CD4-positive, alpha-beta T cell (primary cell): ENCODE results near the gene C1orf94. TPM values are rescaled to one million over a fixed set of nuclear protein-coding genes. Genes with fewer than 3 reads are reported as not detected.

ENCODE experiments used
- ATAC-seq: fragments of 200-7000 bp; cut with Tn5 transposase; one replicate; pipeline ENCODE4 v1.10.0; 2022; ENCODE audit warnings: mild to moderate bottlenecking; ENCODE audit not compliant: poor library complexity
- CTCF ChIA-PET: fragments of 350-600 bp; sonication (Branson Sonifier 250); formaldehyde crosslinking; loops from one replicate; lab custom pipeline; 2021; ENCODE audit warnings: antibody characterized with exemption, inconsistent platforms; lab: Charles Lee
- POLR2A ChIA-PET: fragments of 350-600 bp; sonication (Branson Sonifier 250); formaldehyde crosslinking; loops from one replicate; lab custom pipeline; 2021; ENCODE audit warnings: antibody characterized with exemption, inconsistent platforms; lab: Charles Lee
- DNase-seq, 14 experiments: peaks; one replicate each; pipeline ENCODE4 v3.0.0-alpha.2; 2013 to 2020; ENCODE audit warnings: mixed read lengths in 2 of 14
- H3K27ac ChIP-seq, 2 donors: one replicate each; pipeline versions ENCODE4 v1.5.1 to v1.7.0; 2013; ENCODE audit warnings: low read length in 2 of 2, low read depth in 1 of 2, mild to moderate bottlenecking in 1 of 2
- H3K27me3 ChIP-seq, 2 experiments: 1 replicate in 1 of 2; 2 replicates in 1 of 2; pipeline versions ENCODE4 v1.6.1 to v1.7.0; 2013; ENCODE audit warnings: low read length in 2 of 2, control low read depth in 1 of 2, mild to moderate bottlenecking in 1 of 2, moderate library complexity in 1 of 2; ENCODE audit not compliant: insufficient read depth in 2 of 2, control insufficient read depth in 1 of 2
- H3K36me3 ChIP-seq: one replicate; pipeline ENCODE4 v1.6.1; 2013; ENCODE audit warnings: low read length, control low read depth; ENCODE audit not compliant: insufficient read depth
- H3K4me1 ChIP-seq: one replicate; pipeline ENCODE4 v1.6.1; 2013; ENCODE audit warnings: low read length, control low read depth; ENCODE audit not compliant: insufficient read depth
- H3K4me3 ChIP-seq: one replicate; pipeline ENCODE4 v1.5.1; 2013; ENCODE audit warnings: mild to moderate bottlenecking, low read length, moderate library complexity
- H3K9me3 ChIP-seq, 2 experiments: 1 replicate in 1 of 2; 2 replicates in 1 of 2; pipeline versions ENCODE4 v1.6.1 to v1.7.0; 2013; ENCODE audit warnings: low read length in 2 of 2, mild to moderate bottlenecking in 2 of 2, control low read depth in 1 of 2, moderate library complexity in 1 of 2; ENCODE audit not compliant: control insufficient read depth in 1 of 2, insufficient read depth in 1 of 2
- H3K27ac Mint-ChIP-seq: one replicate; pipeline ENCODE4 v1.8.0; 2020; ENCODE audit warnings: mixed read lengths
- H3K27me3 Mint-ChIP-seq: one replicate; pipeline ENCODE4 v1.8.0; 2021; ENCODE audit warnings: mixed read lengths
- H3K36me3 Mint-ChIP-seq: one replicate; pipeline ENCODE4 v1.8.0; 2021; ENCODE audit warnings: low read depth, mixed read lengths
- H3K4me1 Mint-ChIP-seq: one replicate; pipeline ENCODE4 v1.8.0; 2021; ENCODE audit warnings: low read depth, mixed read lengths
- H3K4me3 Mint-ChIP-seq: one replicate; pipeline ENCODE4 v1.8.0; 2020; ENCODE audit warnings: mild to moderate bottlenecking, mixed read lengths
- H3K9me3 Mint-ChIP-seq: one replicate; pipeline ENCODE4 v1.8.0; 2020; ENCODE audit warnings: mixed read lengths
- intact Hi-C, 2 experiments: fragments of 100-400 bp; cut with DNase I in 1 of 2; cut with micrococcal nuclease in 1 of 2; formaldehyde crosslinking; loops; one replicate each; pipeline versions ENCODE4 v1.15.1 to v1.9.0; 2023 to 2025; cut with DNase I, micrococcal nuclease
- total RNA-seq, 174 experiments: library from RNA in 2 of 174; stranded (reverse) in 2 of 174; gene quantifications; one replicate each; pipeline ENCODE4 v1.2.3 and lab custom pipeline; 2021 to 2026
- TF ChIP-seq, protein P1 (sequence below): fragments of 200-600 bp; IDR thresholded peaks from one replicate; pipeline ENCODE4 v1.8.0; 2022; ENCODE audit warnings: antibody characterized with exemption, mild to moderate bottlenecking

Gene C1orf94
- total RNA-seq, 2 experiments from 2014 or later: not detected

DNA sequence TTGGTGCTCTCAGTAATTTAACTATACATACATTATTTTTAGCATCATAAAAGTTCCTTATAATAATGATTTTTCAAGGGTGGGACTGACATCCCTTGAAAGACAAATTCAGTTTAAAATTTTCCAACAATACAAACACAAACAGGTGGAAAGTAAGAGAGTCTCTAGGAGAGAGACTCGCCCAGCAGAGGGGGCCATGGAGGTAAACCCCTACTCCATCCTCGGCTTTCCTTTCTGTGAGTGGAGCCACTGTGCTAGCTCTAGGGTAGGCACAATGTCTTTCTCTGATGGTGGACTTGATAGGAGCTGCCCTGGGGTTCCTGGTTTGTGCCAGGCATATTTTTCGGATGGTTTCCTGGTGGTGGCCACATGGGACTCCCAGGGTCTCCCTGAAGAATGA lies 20.0 kb upstream of the C1orf94 start:
- Mint-ChIP-seq H3K27ac (no peak overlapping the region), H3K9me3 (no peaks in the 10 kb centered on the region), H3K36me3 (no peaks in the 10 kb centered on the region), H3K4me1 (peaks cover 7% of the 10 kb centered on the region), H3K27me3 (peaks cover 67% of the 10 kb centered on the region), H3K4me3 (no peak overlapping the region)
- intact Hi-C loops: no loop called here
- no peak for ATAC-seq
- Histone ChIP-seq H3K27ac (no peak overlapping the region), H3K36me3 (no peaks in the 10 kb centered on the region), H3K9me3 (no peaks in the 10 kb centered on the region), H3K4me1 (no peaks in the 10 kb centered on the region), H3K27me3 (peaks cover 13 to 23% of the 10 kb centered on the region in 2 experiments), H3K4me3 (no peak overlapping the region)
- ChIA-PET POLR2A (no interaction called here), CTCF (no interaction called here)
- DNase-seq: no peak
- TF ChIP-seq, protein P1, sequence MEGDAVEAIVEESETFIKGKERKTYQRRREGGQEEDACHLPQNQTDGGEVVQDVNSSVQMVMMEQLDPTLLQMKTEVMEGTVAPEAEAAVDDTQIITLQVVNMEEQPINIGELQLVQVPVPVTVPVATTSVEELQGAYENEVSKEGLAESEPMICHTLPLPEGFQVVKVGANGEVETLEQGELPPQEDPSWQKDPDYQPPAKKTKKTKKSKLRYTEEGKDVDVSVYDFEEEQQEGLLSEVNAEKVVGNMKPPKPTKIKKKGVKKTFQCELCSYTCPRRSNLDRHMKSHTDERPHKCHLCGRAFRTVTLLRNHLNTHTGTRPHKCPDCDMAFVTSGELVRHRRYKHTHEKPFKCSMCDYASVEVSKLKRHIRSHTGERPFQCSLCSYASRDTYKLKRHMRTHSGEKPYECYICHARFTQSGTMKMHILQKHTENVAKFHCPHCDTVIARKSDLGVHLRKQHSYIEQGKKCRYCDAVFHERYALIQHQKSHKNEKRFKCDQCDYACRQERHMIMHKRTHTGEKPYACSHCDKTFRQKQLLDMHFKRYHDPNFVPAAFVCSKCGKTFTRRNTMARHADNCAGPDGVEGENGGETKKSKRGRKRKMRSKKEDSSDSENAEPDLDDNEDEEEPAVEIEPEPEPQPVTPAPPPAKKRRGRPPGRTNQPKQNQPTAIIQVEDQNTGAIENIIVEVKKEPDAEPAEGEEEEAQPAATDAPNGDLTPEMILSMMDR: no peak

DNA sequence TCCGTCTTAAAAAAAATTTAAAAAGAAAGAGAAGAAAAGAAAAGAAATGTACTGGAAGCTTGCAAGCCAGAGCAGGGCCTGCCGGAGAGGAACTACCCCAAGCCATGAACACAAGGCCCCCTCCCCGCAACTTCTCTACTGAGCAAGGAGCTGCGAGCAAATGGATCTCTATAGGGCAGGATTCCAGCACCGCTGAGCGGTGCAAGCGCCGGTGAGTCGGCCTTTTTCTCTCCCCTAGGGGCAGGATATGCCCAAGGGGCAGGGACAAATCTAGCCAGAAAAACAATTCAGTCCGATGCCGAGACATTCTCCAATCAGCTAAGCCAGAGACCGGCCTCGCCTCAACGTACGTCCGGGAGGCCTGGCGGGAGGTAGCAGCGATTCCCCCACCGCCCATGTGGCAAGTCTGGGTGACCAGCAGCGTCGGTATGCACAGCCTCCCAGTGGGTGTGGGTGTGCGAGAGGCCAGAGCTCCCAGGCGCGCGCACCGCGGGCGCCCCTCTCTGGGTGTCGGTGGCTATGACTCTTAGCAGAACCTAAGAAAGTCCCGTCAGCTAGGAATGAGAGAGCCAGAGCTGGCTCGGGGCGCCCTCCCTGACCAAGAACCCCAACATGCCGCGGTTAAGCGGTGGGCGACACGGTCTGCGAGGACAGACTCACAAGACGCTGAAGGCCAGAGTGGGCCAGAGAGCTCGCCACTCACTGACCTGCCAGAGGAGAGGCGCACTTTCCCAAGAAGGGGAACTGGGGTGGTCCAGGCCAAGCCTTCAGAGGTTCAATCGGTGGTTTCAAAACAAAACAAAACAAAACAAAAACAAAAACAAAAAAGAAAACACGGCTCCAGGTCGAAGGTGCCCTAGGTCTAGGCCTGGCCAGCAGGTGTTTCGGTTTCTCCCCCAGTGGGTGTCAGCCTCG lies 13.6 kb upstream of the C1orf94 start:
- H3K27me3 Mint-ChIP-seq: peaks cover 79% of the 10 kb centered on the region
- peaks cover 7% of the 10 kb centered on the region for H3K4me1 Mint-ChIP-seq
- no peaks in the 10 kb centered on the region for H3K9me3 Mint-ChIP-seq
- H3K36me3 Mint-ChIP-seq: no peaks in the 10 kb centered on the region
- Histone ChIP-seq H3K27me3 (peaks cover 55 to 73% of the 10 kb centered on the region in 2 experiments), H3K4me1 (peaks cover 6% of the 10 kb centered on the region), H3K36me3 (no peaks in the 10 kb centered on the region), H3K9me3 (peaks cover 0 to 16% of the 10 kb centered on the region in 2 experiments), H3K4me3 (no peak overlapping the region), H3K27ac (no peak overlapping the region)
- TF ChIP-seq, protein P1: no peak
- ChIA-PET POLR2A (no interaction called here), CTCF (no interaction called here)
- H3K4me3 Mint-ChIP-seq: no peak overlapping the region
- H3K27ac Mint-ChIP-seq: no peak overlapping the region
- intact Hi-C loops: no loop called here
- ATAC-seq (no peak), DNase-seq (peak in 1 of 14 experiments; percentile 2)

DNA sequence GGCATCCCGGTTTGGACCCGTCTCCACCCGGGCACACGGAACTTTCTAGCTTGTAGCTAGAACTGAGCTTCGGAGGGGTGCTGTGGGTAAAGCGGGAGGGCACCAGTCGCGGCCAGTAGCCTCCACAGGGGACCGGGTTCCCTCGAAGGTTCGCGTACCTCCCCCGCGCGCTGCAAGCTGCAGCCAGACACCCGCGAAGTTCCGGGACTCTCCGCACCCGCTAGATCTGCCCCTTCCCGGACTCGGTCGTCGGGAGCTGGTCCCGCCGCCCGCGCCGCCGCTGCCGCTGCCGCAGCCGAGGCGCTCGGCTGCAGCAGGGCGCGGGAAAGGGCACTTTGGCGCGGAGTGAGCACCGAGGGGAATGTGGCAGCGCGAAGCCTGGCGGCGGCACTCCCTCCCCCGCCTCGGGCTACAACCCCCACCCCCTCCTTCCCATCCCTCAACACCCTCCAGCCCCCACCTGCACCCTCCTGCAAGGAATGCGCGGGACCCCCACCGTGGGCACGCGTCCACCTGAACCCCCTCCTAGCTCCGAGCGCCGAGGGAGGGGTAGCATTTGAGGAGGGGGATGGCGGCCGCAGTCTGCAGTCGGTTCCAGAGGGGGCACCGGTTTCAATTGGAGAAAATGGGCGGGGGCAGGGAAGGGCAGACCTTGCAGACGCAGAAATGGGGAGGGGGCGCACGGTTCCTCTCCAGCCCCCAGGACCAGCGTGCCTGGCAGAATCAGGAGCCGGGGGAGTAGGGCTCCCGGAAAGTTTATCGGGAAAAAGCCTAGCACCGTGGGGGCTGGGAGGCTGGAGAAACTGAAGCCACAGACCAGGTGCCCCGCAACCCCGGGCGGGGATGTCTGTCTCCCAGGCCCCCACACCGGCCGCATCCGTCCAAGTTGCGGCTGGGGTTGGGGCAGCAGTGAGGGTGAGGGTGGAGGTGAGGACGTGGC lies 12.6 kb upstream of the C1orf94 start:
- Histone ChIP-seq H3K27me3 (peaks cover 54 to 79% of the 10 kb centered on the region in 2 experiments), H3K4me3 (no peak overlapping the region), H3K27ac (no peak overlapping the region), H3K36me3 (no peaks in the 10 kb centered on the region), H3K9me3 (peaks cover 0 to 16% of the 10 kb centered on the region in 2 experiments), H3K4me1 (peaks cover 6% of the 10 kb centered on the region)
- POLR2A ChIA-PET: no interaction called here
- ATAC-seq: no peak
- TF ChIP-seq, protein P1: no peak
- Mint-ChIP-seq H3K9me3 (no peaks in the 10 kb centered on the region), H3K27me3 (peaks cover 81% of the 10 kb centered on the region), H3K4me1 (peaks cover 7% of the 10 kb centered on the region), H3K36me3 (no peaks in the 10 kb centered on the region), H3K27ac (no peak overlapping the region), H3K4me3 (no peak overlapping the region)
- intact Hi-C loops: no loop called here
- no peak for DNase-seq
- CTCF ChIA-PET: no interaction called here
